ENCODE measurements around the gene BCL11B. TPM values are rescaled to one million over a fixed set of nuclear protein-coding genes. Genes with fewer than 3 reads are reported as not detected.

BCL11B gene
- total RNA-seq, 1 experiment from 2014 or later: 0.05 TPM

GRCh38 chr14:99174770-99175319 is 97.2 kb downstream of the BCL11B start:
- H3K36me3 ChIP-seq (ENCODE audit: control insufficient read depth, insufficient read depth, low read length): no peaks in the 10 kb centered on the region
- ChIA-PET CTCF (no interaction called here), POLR2A (no interaction called here)
- H3K27me3 ChIP-seq (replicated peaks; ENCODE audit: control insufficient read depth, insufficient read depth, low read length): peaks cover 2% of the 10 kb centered on the region
- Mint-ChIP-seq H3K27ac (ENCODE audit: unreplicated experiment) (no peak overlapping the region), H3K4me3 (ENCODE audit: unreplicated experiment) (no peak overlapping the region), H3K36me3 (ENCODE audit: insufficient read depth, unreplicated experiment) (no peaks in the 10 kb centered on the region), H3K4me1 (ENCODE audit: low read depth, unreplicated experiment) (no peaks in the 10 kb centered on the region), H3K27me3 (ENCODE audit: insufficient read depth, unreplicated experiment) (peaks cover 3% of the 10 kb centered on the region), H3K9me3 (ENCODE audit: unreplicated experiment) (no peaks in the 10 kb centered on the region)
- H3K9me3 ChIP-seq: no peaks in the 10 kb centered on the region
- DNase-seq: no peak
- intact Hi-C loops (cut with micrococcal nuclease; ENCODE audit: unreplicated experiment): no loop called here
- no TSS peak for BruUV-seq (replicated peaks)
- no peak overlapping the region for H3K4me3 ChIP-seq (ENCODE audit: low read depth, low read length)
- no peaks in the 10 kb centered on the region for H3K4me1 ChIP-seq
- no peak for TF ChIP-seq CTCF (IDR thresholded peaks at IDR 0.05; ENCODE audit: insufficient read depth in 1 of 2, low read depth in 1 of 2, low read length in 1 of 2, severe bottlenecking in 1 of 2, unreplicated experiment in 1 of 2)

- intact Hi-C loops (cut with micrococcal nuclease; ENCODE audit: unreplicated experiment): no loop called here
- ChIA-PET CTCF (no interaction called here), POLR2A (no interaction called here)
- Histone ChIP-seq H3K4me1 (no peaks in the 10 kb centered on the region), H3K9me3 (no peaks in the 10 kb centered on the region), H3K36me3 (ENCODE audit: control insufficient read depth, insufficient read depth, low read length) (no peaks in the 10 kb centered on the region), H3K4me3 (ENCODE audit: low read depth, low read length) (no peak overlapping the region), H3K27me3 (replicated peaks; ENCODE audit: control insufficient read depth, insufficient read depth, low read length) (peaks cover 2% of the 10 kb centered on the region)
- no TSS peak for BruUV-seq (replicated peaks)
- Mint-ChIP-seq H3K27me3 (ENCODE audit: insufficient read depth, unreplicated experiment) (peaks cover 3% of the 10 kb centered on the region), H3K36me3 (ENCODE audit: insufficient read depth, unreplicated experiment) (no peaks in the 10 kb centered on the region), H3K4me3 (ENCODE audit: unreplicated experiment) (no peak overlapping the region), H3K4me1 (ENCODE audit: low read depth, unreplicated experiment) (no peaks in the 10 kb centered on the region), H3K9me3 (ENCODE audit: unreplicated experiment) (no peaks in the 10 kb centered on the region), H3K27ac (ENCODE audit: unreplicated experiment) (no peak overlapping the region)
- DNase-seq: no peak
- no peak for TF ChIP-seq CTCF (IDR thresholded peaks at IDR 0.05; ENCODE audit: insufficient read depth in 1 of 2, low read depth in 1 of 2, low read length in 1 of 2, severe bottlenecking in 1 of 2, unreplicated experiment in 1 of 2)
Measured at GRCh38 chr14:99174081-99174769, 97.8 kb downstream of the BCL11B start.

- DNase-seq: no peak
- no peaks in the 10 kb centered on the region for H3K36me3 Mint-ChIP-seq (ENCODE audit: insufficient read depth, unreplicated experiment)
- Histone ChIP-seq H3K27me3 (replicated peaks; ENCODE audit: control insufficient read depth, insufficient read depth, low read length) (peaks cover 2% of the 10 kb centered on the region), H3K36me3 (ENCODE audit: control insufficient read depth, insufficient read depth, low read length) (no peaks in the 10 kb centered on the region), H3K9me3 (no peaks in the 10 kb centered on the region), H3K4me3 (ENCODE audit: low read depth, low read length) (no peak overlapping the region), H3K4me1 (no peaks in the 10 kb centered on the region)
- ChIA-PET CTCF (no interaction called here), POLR2A (no interaction called here)
- TF ChIP-seq CTCF (IDR thresholded peaks at IDR 0.05; ENCODE audit: insufficient read depth in 1 of 2, low read depth in 1 of 2, low read length in 1 of 2, severe bottlenecking in 1 of 2, unreplicated experiment in 1 of 2): no peak
- peaks cover 6% of the 10 kb centered on the region for H3K27me3 Mint-ChIP-seq (ENCODE audit: insufficient read depth, unreplicated experiment)
- BruUV-seq (replicated peaks): no TSS peak
- no peak overlapping the region for H3K4me3 Mint-ChIP-seq (ENCODE audit: unreplicated experiment)
- no peaks in the 10 kb centered on the region for H3K9me3 Mint-ChIP-seq (ENCODE audit: unreplicated experiment)
- intact Hi-C loops (cut with micrococcal nuclease; ENCODE audit: unreplicated experiment): no loop called here
- H3K27ac Mint-ChIP-seq (ENCODE audit: unreplicated experiment): no peak overlapping the region
- no peaks in the 10 kb centered on the region for H3K4me1 Mint-ChIP-seq (ENCODE audit: low read depth, unreplicated experiment)
Measured at GRCh38 chr14:99173506-99173905, 98.5 kb downstream of the BCL11B start.
